HG03060 (cell line): ENCODE data around the gene PCYOX1L.

Experiments used
- ATAC-seq: cut with Tn5 transposase; IDR thresholded peaks from one replicate; pipeline ENCODE4 v1.9.1; 2021; ENCODE audit warnings: low read depth, moderate number of reproducible peaks; ENCODE audit not compliant: unreplicated experiment

The PCYOX1L gene

DNA sequence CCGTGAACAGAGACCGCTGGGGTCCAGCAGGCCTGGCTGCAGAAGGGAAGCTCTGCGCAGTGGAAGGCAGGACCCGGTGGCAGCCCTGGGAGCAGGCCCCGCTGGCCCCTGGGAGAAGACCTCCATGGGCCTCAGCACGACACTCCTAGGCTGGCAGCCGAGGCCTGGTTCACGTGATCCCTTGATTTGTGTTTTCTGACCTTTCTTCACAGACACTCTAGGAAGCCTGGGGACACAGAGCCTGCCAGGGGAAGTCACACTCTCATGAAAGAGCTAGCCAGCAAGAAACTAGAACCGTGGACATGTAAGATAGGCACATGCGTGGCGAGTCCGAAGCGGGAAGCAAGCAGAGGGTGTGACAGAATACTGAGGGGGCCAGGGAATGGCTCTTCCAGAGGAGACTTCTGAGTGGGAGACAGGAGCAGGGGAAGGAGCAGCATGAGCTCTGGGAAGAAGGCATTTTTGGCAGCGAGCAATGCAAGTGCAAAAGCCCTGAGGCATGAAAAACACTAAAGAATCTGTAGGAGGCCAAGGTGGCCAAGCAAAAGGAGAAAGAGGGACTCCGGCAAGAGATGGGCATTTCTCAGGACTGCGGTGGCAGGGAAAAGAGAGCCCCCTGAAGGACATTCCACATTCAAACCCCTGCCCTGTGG is 47.8 kb downstream of the PCYOX1L start:
- ATAC-seq, result no peak

DNA sequence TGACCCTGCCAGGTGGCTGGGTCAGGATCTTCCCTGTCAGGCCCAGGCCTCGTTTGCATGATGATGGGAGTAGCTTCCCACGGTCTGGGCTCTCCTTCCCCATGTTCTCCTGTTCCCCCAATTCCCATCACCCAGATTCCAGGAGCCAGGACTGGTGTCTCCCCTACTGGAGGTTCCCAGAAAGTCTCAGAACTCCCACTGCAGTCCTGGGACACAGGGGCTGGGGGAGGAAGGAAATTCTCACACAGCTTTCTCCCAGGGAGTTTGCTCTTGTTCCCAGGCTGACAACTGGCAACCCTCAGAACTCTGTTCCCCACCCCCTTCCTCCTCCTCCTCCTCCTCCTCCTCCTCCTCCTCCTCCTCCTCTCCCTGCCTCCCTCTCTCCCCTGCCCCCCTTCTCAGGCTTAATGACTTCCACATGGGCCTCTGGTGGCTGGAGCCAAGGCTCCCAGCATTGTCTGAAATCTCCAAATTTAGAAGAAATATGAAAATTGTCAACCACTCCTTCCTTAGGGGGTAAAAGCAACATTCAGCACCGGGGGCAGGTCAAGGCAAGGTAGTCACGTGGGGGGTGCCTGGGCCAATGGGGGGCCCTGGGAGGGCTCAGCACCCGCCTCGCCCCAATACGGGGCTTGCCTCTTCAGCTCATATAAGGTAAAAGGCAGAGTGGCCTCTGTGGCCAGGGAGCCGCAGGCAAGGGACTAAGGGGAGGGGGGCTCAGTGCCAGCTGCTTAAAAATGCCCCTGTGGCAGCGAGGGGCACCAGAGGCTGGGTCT is 48.5 kb downstream of the PCYOX1L start:
- ATAC-seq, result no peak

DNA sequence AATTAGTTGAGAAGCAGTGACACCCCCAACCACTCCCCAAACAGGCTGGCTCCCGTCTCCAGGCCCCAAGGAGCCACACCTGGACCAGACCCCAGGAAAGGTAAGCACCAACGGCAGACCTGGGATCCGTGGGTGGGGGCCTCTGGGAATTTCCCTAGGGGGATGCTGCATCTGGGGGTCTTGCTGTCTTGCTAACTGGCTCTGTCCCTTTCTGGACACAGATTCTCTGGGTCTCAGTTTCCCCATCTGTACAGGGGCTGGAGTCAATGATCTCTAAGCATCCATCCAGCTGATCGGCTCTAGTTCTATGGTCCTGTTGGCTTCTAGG is 49.1 kb downstream of the PCYOX1L start:
- ATAC-seq, result no peak

DNA sequence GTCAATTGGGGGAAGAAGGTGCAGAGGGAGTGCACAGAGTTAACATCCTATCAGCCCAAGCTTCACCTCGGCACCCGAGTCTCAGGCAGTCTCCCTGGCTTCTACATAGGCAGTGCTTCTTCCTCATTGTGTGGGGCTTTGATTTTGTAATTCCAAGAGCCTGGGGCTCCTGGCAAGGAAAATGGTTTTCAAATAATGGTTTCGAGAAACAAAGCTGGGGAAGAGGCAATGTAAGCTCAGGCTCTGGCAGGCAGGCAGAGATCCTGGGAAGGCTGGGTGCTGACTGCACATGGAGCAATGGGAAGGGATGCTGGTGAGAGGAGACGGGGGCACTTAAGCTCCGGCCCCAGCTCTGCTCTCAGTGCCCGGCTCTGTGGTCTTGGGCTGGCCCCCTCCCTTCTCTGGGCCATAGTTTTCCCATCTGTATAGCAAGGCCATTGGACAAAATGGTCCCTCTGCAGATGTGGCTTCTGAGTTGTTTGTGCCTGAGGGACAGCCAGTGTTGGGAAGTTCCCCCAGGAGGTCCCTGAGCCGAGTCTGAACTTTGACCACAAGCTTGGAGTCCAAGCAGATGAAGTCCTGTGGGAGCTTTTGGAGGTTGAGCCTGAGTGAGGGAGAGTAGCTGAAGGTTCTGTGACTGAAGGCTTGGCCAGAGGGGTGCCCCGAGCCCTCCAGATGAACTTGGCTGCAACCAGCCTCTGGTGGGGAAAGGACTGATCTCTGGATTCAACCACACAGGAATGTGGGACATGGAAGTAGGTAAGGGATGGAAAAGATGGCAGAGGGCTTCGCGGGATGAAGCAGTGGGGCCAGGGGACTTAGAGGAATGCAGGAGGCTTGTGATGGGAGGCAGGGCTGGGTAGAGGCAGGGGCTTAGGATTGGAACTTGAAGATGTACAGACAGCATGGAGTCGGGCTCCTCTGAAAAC is 49.7 kb downstream of the PCYOX1L start:
- ATAC-seq, result no peak

DNA sequence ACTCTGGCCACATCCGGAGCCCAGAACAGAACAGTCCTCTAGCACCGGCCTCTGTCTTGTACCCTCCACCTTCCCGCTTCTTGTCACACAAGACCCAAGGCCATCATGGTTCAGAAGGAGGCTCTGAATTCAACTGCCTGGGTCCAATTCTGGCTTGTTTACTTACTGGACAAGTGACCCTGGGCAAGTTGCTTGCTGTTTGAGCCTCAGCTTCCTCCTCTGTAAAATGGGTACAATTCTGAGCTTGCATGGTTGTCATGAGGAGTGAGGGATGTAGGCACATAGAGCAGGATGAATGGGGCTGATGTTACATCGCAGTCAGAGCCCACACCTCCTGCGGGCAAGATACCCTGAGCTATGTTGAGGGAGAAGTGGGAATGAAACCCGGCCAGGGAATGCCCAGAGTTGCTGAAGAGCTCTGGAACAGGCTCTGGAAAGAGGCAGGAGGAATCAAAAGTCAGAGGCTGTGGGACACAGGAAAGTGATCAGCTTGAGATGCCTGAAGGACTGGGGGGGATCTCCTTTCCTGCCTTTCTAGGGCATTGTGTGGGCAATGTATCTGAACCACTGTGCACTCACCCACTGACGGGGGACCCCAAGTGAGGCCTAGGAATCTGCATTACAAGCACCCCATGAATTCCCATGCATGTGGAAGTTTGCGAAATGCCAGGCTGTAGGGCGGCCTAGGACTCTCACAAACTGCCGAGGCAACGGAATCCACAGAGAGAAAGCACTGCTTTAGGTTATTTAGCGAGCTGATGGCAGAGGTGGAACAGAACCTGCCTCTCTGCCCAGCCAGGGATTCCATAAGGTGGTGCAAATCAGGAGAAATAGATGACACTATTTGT is 50.6 kb downstream of the PCYOX1L start:
- ATAC-seq, result no peak

DNA sequence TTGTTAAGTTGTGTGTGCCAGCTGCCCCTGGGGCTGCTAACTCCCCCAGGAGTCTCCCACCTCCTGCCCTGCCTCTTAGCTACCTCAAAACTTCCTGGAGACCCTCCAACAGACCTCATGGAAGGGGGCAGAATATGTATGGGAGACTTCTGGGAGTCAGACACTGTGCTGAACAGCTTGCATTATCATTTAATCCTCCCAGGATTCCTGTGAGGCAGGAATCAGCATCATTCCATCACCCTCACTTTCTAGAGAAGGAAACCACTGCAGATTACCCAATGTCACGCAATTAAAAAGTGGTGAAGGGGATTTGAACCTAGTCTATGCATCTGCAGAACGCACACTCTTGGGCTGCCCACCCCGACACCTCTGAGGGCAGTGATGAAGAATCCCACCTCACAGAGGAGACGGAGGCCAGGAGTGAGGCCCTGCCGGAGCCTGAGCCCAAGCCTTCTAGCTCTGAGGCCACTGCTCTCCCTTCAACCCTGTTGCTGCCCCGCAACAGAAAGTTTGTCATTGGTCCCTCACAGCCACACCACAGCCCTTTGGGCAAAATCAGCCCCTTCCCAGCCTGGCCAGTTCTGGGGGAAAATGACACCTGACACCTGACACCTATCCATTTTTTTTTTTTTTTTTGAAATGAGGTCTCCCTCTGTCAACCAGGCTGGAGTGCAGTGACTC is 51.6 kb downstream of the PCYOX1L start:
- ATAC-seq, result no peak

DNA sequence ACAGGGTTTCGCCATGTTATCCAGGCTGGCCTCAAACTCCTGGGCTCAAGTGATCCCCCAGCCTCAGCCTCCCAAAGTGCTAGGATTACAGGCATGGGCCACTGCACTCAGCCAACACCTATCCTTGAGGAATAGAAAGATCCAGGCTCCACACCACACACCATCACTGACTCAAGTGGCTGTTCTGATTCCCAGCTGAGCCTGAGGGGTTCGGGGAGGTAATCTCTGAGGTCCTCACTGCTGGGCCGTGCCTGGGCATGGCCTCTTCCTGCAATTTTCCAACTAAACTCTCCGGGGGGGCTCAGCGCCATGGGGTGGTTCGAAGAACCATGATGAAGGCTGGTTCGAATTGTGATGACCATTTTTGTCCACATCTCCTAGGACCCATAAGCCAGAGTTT is 52.2 kb downstream of the PCYOX1L start:
- ATAC-seq, result no peak

DNA sequence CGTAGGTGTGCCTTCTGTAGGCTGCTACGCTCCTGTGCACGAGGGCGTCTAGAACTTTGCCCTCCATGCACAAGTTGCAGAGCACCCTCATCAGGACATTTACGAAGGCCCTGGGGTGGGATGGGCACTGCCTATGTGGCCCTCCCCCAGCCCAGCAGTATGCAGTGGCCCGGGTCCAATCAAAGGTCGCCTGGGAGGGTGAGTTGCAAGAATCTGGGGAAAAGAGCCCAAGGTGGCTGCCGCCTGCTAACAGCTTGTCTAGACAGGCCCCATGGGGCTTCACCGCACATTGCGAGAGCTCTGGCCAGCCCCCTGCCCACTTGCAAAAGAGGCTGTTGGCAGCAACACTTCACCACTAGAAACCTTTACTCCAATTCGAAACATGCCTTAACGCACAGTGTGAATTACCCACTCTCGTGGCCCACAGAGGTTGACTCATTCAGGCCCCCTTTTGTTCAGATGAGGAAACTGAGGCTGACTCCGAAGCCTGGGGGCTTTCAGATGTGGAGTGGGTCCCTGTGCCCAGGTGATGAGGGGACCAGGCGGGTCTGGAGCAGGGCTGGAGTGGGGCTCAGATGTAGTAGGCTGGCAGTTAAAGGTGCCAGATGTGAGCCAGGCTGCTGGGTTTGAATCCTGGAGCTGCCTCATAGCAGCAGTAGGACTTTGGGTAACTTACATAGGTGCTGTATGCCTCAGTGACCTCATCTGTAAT is 53.0 kb downstream of the PCYOX1L start:
- no peak for ATAC-seq

DNA sequence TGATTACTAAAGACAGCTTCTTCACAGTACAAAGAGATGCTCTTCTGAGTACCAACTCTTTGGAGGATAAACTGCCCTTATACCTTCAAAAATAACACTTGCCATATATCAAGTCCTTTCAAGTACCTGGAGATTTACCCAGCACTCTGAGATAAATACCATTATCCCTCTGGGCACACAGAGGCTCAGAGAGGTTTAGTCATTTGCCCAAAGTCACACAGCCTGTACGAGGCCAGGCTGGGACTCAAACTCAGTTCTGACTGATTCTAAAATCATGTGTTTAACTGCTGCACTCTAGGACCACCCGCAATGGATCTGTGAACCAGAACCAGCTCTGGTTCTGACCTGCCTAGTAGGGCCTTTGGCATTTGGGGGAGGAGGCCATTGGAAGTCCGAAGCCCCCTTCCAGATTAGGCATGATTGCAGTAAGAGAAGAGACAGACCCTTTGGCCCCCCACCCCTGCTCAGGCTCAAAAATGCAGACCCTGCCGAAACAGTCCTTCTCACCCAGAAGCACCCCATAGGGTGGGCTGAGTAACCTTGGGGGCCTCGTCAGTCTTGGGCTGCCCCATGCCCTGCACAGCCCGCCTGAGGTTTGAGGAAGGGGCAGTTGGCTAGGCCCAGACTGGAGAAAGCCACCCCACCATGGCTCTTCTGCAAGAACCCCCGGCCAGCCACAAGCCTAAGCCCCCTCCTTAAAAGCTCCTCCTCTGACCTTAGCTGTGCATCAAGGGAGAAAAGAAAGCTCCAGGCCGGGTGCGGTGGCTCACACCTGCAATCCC is 54.1 kb downstream of the PCYOX1L start:
- no peak for ATAC-seq

DNA sequence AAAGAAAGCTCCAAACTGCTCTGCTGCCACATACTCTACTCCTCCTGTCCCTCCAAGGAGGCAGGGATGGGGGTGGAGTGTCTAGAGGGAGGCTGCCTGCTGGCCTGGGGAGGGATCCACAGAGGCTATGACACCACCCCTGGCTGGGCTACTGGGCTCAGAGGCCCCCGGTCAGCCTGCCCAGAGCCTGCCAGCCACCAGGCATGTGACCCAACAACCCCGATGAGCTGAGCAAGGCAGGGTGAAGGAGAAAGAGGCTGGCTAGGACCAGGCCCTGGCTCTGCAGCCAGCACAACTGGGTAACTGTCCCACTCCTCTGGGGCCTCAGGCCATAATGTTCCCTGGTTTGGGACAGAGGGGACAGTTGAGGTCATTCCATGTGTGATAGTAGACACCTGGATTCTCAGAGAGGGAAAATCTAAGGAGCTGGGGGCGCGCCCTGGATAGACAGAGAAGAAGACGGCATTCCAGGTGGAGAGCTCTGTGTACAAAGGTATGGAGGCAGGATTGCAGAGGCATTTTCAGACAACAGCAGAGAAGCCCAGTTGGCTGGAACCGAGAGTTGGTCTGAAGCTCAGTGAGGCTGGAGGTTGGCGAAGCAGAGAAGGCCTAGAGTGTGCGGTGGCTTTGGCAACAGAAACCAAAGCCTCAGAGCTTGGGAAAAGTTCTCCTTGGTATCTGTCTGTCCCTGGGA is 55.1 kb downstream of the PCYOX1L start:
- no peak for ATAC-seq

DNA sequence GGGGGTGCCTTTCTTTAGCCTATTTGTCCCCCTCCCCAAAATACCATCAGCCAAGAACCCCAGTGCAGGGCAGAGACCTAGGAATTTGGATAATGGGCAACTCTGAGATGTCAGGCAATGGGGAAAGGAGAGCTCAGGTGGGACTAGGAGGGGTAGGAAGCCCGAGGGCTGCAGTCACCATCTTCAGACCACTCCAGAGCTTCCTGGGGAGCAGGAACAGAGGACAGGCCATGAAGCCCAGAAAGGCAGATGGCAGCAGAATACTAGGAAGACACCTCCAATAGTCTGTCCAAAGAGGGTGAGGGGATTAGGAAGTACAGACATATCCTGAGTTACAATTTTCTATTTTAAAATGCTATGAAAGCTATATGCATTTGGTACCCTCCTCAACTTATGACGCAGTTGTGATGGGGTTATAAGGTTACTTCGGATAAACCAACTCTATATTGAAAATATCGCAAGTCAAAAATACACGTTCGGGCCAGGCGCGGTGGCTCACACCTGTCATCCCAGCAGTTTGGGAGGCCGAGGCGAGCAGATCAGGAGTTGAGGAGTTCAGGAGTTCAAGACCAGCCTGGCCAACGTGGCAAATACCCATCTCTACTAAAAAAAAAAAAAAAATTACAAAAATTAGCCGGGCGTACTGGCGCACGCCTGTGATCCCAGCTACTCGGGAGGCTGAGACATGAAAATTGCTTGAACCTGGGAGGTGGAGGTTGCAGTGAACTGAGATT is 55.8 kb downstream of the PCYOX1L start:
- no peak for ATAC-seq

DNA sequence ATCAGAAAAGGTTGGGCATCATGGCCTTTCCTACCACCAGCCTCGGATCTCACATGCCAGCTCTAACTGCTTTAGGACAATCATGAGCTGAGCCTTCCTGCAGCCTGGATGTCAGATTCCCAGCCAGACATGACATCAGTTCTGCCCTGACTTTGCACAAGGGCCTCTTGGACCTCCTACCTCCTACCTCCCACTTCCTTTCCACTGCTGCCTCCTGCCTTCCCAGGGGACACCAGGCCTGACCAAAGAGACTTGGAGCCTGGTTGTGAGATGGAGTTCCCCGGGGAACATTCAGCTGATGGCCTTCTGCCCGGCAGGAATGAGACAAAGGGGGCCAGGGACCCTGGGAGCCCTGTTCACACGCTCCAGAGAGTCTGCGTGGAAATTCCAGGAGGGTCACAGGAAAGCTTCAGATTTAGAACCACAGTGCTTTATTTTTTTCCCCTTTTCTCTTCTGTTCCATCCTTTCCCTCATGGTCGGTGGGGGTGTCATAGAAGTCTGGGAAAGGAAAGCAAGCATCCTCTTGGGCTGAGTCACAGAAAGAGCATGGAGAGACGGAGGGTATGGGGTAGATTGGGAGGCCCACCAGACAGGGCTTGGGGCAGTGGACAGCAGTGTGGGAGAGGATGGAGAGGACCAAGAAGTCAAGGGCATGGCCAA is 56.7 kb downstream of the PCYOX1L start:
- no peak for ATAC-seq

DNA sequence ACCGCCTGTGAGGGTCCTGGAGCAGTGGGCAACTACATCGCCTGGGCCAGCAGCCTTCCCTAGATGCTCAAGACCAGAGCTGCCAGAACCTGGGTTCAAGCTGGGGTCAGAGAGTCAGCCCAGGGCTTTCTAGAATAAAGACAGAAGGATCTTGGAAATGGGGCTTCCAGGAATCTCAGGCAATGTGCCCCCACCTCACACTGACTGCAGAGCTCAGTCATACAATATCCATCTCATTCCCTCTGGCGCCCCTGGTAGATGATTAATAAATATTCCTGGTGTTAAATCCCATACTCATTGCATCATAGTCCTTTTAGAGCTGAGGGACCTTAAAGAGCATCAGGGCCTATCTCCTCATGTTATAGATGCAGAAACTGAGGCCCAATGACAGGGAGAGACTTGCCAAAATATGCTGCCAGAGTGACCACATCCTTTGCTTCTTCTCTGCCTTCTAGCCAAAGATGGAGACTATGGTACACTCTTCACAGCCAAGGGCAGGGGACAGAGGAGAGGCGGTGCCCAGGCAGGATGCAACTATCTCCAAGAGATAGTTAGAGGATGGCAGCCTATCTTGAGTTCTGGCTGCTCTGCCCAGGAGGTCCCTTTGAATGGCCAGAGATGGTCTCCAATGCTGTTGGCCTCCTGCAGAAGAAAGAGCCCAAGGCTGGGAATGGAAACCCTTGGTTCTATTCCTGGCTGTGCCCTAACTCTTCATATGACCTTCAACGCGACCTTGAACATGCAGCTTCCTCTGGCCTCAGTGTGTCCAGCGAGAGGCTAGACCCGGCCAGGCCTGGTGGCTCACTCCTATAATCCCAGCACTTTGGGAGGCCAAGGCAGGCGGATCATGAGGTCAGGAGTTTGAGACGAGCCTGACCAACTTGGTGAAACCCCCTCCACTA is 57.5 kb downstream of the PCYOX1L start:
- no peak for ATAC-seq

DNA sequence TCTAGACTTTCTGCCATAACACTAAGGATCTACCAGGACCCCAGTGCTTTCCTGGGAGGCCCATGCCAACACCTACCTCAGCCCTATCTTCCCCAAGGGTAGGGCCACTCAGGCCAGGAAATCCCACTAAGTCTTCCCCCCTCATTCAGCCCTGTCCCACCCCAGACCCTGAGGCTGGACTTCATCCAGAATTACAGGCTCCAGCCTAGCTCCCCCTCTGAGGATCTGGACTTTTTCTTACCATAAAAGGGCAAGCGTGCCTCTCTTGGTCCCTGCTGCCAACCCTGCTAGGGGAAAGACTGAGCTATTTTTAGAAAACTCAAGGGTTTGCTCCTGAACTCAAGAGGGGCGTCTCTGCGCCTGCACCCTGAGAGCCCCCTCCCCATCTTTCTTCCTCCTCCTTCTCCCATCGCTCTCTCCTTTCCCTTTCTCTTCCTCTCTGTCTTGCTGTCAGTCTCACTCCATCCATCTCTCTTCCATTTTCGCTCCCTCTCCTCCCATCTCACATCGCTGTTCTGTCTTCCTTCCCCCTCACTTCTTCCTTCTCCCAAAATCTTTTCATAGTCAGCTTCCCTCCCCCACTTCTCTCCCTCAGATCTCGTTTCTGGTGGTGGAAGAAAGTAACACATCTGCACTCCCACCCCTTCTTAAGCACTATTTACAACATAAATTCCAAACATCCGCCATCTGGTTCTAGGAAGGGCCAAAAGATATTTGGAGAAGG is 59.3 kb downstream of the PCYOX1L start:
- no peak for ATAC-seq

DNA sequence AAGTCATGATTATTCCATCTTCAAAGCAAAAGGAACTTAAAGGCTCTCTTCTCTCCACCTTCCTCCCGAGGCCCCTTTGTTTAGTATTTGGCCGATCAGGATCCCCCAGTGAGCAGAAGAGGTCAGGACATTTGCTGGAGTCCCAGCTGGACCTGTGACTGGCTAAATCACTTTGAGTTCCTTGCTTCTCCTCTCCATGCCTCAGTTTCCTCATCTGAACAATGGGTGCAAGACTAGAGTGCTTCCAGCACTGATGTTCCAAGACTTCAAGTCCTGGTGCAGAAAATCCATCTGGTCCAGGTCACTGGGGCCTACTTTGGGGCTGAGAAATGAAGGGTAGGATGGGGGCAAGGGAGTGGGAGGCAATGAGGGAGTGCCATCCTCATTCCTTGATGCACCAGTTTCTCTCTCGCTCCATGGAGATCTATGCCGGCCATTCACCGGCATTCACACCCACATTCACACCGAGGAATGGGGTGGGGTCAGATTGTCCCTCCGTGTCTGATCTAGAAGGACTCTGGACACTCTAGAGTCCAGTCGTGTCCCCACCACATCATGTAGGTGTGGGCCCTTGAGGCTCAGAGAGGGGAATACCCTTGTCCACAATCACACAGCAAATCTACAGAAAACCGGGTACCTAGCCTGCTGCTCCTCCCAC is 60.0 kb downstream of the PCYOX1L start:
- no peak for ATAC-seq
